HG03442 (cell line): Measurements from ENCODE around the gene DLK2.

Source experiments
- ATAC-seq: cut with Tn5 transposase; IDR thresholded peaks from one replicate; pipeline ENCODE4 v1.9.1; 2021; ENCODE audit warnings: mild to moderate bottlenecking, moderate library complexity; ENCODE audit not compliant: unreplicated experiment

The DLK2 gene

DNA sequence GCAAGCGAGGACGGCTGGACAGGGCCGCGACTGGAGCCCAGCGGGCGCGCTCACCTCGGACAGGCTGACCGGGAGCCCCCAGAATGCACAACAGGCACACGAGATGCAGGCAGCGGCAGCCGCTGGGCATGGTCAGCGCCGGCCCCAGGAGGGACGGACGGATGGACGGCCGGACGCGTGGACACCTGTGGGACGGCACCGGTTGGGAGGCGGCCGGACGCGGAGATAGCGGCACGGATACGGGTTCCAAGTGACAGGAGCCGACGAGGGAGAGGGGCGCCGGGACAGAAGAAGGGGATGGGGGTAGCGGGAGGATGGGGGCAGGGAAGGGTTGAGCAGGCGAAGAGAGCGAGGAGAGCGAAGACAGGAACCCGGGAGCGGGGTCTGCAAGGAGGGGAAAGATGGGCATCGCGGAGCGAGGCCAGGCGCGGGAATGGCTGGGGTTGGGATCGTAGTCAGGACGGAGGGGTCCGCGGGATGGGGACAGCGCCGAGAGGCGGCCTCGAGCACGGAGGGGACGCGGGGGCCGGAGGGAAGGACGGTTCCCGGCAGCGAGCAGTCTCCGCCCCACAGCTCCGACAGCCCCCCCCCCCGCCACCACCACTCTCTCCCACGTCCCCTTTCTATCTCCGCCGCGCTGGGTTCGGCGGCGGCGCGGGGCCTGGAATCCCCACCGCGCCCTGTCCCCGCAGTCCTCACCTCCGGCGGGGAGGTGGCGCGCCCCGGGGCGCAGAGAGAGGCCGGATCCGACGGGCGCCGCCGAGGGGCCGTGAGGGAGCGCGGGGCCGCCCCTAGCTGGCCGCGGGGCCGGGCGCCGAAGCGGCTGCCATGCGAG is 435 bp downstream of the DLK2 start:
- ATAC-seq, result no peak

DNA sequence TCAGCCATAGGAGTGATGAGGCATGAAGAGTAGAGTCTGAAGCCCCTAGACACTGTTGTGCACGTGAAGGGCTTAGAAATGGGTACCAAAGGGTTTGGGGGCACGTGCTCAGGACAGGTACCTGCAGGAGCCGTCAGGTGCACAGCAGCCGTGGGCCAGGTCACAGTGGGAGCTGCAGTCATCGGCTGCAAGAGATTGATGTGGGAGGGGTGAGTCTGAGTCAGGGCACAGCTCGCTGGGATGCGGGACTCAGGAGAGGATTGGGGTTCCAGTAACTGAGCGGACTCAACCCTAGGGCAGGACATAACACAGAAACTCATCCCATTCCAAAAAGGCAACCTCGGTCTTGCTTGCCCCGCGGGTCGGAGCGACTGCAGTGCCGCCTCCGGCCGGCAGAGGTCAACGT is 1.1 kb downstream of the DLK2 start:
- ATAC-seq, result no peak

DNA sequence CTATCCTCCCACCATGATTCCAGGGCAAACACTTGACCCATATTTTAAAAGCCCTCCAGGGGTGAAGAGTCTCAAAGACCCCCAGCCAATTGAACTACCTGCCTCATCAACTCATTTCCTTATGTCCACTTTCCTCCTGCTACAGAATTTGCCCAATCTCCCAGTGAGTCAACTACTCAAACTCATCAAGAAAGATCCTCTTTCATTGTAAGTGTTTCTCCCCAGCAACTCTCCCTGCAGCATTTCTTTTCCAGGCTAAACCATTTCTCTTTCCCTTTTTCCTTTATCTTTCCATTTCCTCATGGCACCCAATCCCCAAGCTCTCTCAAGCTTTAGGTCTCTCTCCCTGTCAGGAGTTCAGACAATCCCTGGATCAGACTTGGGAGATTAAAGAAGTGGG is 1.5 kb downstream of the DLK2 start:
- no peak for ATAC-seq

DNA sequence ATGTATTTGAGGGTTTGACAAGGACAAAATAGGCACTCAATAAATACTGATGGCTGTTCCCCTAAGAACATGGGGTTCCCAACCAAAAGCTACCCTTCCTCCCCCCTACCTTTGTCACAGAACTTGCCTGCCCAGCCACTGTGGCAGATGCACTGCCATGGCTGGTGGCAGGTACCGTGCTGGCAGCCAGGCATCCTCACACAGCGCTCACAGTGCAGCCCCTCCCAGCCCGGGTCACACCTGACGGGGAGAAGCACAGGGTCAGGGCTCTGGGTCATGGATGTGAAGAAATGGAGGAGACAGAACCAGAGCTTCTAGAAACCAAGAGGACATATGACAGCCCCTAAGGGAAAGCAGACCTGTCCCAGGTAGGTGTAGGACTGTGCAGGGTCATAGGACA is 2.5 kb downstream of the DLK2 start:
- ATAC-seq, result no peak

DNA sequence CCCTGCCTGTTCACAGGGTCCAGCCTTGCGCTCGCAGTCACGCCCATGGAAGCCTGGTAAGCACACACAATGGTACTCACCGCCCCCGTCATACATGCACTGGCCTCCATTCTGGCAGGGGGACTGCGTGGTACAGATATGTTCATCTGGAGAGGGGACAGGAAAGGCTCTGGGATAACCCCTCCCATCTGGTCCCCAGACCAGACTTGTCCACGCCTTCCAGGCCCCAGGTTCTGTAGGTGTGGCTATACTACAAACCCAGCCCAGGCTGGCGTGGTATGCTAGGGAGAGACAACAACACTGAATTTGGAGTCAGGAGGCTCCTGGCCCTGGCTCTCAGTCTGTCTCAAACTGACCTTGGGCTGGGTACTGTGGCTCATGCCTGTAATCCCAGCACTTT is 3.4 kb downstream of the DLK2 start:
- no peak for ATAC-seq

DNA sequence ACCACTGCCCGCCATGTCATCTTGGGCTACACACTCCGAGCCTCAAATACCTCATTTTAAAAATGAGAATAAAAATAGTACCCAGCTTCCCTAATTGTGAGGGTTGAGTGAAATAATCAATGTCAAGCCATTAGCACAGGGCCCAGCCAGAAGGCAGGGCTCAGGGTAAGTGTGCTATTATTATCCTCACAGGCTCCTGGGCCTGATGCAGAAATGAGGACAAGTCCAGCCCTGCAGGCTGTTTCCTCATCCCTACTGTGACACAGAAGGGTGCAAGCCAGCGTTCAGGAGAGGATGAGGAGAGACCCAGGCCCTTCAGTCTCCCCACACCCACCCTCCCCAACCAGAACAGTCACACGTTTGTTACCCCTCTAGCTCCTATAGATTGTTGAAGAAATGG is 4.0 kb downstream of the DLK2 start:
- ATAC-seq, result no peak

DNA sequence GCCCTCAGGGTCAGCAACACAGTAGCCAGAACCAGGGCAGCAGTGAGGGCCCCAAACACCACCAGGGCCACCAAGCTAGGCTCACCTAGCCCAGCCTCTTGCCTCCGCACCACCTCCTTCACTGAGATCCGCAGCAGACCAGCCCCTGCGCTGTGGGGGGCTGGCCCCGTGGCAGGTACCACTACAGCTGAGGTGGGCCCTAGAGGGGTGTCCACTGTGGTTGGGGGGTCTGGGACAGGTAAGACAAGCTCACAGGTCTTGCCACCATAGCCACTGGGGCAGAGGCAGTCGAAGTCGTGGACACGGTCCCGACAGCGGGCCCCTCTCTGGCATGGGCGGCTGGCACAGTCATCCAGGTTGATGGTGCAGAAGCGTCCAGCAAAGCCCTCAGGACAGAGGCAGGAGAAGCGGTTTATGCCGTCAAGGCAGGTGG is 4.6 kb downstream of the DLK2 start:
- no peak for ATAC-seq

DNA sequence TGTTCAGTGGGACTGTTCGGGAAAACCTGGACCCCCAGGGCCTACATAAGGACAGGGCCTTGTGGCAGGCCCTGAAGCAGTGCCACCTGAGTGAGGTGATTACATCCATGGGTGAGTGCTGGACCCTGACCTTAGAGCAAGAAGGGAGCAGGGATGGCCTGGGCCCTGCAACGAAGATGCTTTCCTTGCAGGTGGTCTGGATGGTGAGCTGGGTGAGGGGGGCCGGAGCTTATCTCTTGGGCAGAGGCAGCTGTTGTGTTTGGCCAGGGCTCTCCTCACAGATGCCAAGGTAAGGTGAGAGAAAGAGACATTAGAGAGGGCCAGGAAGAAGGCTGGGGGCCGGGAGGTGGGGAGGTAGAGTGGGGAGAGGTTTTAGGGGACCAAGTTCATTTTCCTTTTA is 6.4 kb downstream of the DLK2 start:
- no peak for ATAC-seq

DNA sequence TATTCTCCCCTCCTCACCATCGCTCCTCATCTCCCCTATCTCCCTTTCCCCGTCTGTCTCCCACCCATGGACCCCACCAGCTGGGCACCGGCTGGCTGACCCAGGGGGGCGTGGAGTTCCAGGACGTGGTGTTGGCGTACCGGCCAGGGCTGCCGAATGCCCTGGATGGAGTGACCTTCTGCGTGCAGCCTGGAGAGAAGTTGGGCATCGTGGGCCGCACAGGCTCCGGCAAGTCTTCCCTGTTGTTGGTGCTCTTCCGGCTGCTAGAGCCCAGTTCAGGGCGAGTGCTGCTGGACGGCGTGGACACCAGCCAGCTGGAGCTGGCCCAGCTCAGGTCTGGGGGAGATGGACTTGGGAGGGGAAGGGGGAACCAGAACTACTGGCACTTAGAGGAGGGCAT is 7.7 kb downstream of the DLK2 start:
- ATAC-seq, result no peak

DNA sequence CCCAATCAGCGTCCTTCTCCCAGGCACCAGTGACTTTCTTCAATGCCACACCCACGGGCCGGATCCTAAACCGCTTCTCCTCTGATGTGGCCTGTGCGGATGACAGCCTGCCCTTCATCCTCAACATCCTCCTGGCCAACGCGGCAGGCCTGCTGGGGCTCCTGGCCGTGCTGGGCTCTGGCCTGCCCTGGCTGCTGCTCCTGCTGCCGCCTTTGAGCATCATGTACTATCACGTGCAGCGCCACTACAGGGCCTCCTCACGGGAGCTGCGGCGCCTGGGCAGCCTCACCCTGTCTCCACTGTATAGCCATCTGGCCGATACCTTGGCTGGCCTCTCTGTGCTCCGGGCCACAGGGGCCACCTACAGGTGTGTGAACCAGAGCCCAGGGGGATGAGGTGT is 9.8 kb downstream of the DLK2 start:
- ATAC-seq, result no peak

DNA sequence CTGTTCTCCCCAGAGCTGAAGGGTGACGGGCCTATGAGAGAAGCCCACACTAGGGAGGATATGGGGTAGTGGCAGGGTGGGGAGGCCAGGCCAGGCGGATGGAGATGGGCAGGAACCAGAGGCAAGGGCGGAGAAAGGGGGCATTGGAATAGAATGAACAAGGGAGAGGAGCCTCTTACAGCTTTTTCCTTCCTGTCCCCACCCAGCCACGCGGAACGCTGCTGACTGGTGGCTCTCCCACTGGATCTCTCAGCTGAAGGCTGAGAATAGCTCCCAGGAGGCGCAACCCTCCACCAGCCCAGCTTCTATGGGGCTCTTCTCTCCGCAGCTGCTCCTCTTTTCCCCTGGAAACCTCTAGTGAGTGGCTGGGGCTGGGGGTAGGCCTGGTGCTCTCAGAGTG is 10.8 kb downstream of the DLK2 start:
- no peak for ATAC-seq

DNA sequence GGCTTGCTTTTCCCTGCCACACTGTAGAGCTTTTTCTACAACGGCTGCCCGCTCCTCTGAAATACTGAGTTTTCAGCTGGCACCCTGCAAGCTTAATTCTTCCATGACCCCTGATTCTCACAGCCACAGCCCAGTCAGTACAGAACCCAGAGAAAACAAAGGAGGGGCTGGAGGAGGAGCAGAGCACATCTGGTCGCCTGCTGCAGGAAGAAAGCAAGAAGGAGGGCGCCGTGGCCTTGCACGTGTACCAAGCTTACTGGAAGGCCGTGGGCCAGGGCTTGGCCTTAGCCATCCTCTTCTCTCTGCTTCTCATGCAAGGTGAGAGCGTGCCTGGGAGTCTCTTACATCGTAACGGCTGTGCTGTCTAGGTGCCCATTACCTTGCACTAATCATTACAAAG is 11.3 kb downstream of the DLK2 start:
- ATAC-seq, result no peak

DNA sequence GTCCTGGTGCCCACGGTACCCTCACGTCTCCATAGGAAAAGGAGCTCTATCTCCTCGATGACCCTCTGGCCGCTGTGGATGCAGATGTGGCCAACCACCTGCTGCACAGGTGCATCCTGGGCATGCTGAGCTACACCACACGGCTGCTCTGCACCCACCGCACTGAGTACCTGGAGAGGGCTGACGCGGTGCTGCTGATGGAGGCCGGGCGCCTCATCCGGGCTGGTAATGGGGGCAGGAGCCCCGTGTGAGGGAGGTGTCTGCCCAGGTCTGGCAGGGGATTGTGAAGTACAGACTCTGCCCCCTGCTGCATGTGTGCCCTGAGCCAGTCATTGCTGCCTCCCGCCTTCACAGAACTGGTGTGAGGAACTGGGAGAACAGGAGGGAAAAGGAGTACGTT is 12.4 kb downstream of the DLK2 start:
- no peak for ATAC-seq

DNA sequence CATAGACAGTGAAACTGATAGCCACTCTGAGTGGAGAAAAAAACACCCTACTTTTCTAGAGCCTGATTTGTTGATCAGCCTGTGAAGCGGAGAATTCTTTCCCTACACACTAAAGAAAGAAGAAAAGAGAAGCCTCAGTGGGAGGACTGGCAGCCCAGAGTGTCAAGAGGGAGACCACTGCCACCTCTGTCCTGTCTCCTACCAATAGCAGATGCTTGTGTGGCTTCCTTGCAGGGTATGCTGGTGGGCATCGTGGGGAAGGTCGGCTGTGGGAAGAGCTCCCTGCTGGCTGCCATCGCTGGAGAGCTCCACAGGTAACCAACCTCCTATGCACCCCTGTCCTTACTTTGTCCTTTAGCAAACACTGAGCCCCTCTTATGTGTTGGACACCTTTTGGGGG is 17.6 kb downstream of the DLK2 start:
- ATAC-seq, result no peak

DNA sequence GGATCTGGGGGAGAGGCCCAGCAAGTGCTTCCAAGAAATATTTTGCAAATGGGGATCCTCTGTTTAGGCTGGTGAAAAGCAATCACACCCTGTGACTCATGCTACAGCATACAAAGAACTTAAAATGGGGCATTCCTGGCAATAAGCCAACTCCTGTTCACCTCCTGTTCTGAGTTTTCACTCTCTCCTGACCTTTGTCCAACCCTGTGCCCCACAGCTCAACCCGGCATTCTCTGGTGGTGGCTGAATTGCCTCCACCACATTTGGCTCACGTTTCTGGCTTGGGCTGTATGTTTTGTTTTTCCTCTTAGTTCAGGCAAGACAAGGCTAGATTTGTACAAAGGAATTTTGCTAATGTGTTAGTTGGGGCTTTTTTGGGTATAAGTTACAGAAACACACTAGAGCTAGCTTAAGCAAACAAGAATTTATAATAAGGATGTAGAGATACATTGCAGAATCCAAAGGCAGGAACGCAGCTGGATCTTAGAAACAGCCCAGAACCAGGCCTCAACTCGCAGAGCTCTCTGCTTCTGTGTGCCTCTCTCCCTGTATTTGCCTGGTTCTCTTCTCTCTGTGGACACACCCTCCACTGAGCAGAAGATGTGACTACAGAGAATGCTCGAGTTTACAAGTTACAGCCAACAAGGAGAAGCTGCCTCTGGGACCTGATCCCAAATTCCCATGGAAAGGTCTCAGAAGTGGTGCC is 18.6 kb downstream of the DLK2 start:
- ATAC-seq, result no peak

DNA sequence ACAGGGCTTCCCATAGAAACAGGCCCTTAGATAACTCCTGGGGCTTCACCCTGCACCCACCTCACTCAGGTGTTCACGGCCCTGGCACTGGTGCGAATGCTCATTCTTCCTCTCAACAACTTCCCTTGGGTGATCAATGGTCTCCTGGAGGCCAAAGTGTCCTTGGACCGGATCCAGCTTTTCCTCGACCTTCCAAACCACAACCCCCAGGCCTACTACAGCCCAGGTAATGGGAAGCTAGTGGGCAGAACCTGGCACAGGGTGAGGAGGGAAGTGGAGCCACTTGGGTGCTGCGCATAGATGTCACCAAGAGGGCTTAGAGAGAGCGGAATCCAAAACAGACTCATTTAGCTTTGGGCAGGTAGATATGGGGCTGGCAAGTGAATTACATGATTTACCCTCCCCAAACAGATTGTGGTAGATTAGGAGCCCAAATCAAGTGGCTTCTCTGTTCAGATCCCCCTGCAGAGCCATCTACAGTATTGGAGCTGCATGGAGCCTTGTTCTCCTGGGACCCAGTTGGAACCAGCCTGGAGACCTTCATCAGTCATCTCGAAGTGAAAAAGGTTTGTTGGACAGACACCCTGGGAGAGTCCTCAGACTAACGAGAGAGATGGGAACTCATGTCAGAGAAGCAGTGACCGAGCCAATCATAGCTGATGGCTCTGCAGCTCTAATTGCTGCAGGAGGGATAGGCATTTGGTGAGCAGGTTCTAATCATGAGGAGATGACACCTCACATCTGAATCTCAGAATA is 19.5 kb downstream of the DLK2 start:
- no peak for ATAC-seq

DNA sequence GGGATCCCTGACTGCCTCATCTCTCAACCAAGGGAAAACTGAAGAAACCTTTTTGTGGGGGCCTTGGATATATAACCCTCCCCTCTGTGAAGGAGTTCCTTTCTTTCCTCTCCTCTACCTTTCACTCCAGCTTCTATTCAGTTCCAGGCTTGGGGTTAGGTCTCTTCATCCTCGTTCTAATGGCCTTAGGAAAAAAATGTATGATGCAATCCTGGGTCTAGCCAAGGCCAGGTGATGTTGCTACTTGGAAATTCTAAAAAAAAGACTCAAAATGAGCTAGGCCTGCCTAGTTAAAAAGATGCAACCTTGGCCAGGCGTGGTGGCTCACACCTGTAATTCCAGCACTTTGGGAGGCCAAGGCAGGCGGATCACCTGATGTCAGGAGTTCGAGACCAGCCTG is 20.4 kb downstream of the DLK2 start:
- no peak for ATAC-seq

DNA sequence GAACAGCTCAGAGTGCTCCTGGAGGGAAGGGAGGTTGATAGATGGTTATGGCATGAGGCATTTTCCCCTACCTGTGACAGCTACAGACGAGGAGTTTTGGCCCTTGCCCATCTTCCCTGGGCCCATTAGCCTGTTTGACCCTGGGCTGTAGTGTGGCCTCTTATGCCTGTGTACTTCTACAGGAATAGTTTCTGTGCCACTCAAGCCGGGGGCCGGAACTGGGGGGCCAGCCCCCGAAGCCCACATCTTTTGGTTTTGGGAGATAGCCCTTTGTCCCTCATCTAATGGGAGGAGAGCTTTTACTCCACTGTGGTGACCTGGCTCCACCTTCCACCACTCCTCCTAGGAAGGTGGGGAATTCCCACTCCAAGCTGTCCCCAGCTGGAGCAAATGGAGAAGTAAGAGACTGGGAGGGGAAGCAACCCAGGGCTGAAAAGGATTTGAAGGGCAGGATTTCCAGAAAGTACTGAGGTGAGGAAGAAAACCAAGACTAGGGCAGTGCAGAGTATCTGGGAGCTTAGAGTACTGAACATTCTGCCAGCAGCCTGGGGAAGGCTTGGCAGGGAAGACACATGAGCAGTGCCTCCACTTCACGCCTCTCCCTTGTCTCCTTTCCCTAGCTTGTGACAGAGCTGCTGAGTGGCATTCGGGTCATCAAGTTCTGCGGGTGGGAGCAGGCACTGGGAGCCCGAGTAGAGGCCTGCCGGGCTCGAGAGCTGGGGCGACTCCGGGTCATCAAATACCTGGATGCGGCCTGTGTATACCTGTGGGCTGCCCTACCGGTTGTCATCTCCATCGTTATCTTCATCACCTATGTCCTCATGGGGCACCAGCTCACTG is 21.1 kb downstream of the DLK2 start:
- ATAC-seq, result no peak

DNA sequence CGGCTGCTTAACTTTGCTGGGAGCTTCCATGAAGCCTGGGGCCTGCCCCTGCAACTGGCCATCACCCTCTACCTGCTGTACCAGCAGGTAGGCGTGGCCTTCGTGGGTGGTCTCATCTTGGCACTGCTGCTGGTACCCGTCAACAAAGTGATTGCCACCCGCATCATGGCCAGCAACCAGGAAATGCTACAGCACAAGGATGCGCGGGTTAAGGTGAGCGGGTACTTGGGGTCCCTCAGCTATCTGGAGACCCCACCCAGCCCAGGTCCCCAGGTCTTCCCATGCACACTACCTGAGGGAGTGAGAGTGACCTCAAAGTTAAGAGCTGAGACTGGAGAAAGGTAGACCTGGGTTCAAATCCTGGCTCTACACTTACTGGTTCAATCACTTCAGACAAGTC is 22.2 kb downstream of the DLK2 start:
- ATAC-seq, result no peak

DNA sequence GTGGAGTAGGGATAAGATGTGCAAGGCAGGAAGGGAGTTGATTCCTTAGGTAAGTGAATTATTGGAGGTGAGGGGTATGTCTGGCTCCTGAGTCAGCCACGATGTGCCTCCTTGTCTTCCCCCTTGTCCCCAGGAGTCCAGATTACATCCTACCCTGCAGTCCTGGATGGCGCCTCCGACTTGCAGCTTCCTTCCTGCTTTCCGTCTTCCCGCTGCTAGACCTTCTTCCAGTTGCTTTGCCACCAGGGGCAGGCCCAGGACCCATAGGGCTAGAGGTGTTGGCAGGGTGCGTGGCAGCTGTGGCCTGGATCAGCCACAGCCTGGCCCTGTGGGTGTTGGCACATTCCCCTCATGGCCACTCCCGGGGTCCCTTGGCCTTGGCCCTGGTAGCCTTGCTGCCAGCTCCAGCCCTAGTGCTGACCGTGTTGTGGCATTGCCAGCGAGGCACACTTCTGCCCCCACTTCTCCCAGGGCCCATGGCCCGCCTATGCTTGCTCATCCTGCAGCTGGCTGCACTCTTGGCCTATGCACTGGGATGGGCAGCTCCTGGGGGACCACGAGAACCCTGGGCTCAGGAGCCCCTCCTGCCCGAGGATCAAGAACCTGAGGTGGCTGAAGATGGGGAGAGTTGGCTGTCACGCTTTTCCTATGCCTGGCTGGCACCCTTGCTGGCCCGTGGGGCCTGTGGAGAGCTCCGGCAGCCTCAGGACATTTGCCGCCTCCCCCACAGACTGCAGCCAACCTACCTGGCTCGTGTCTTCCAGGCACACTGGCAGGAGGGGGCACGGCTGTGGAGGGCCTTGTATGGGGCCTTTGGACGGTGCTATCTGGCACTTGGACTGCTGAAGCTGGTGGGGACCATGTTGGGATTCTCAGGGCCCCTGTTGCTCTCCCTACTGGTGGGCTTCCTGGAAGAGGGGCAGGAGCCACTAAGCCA is 23.1 kb downstream of the DLK2 start:
- no peak for ATAC-seq
